Germinal center (tissue), 1 donor: Measurements from ENCODE around the gene GSE1.

Experiments
- DNase-seq: peaks from one replicate; pipeline ENCODE4 v3.0.0; 2012; ENCODE audit warnings: mixed read lengths, low spot score

Gene GSE1

GRCh38 chr16:85619101-85619891, 6.2 kb downstream of the GSE1 start:
- DNase-seq, result no peak

- no peak for DNase-seq
These were observed 7.3 kb downstream of the GSE1 start for GRCh38 chr16:85620374-85620773.

GRCh38 chr16:85621698-85622428, 8.7 kb downstream of the GSE1 start:
- no peak for DNase-seq

DNA sequence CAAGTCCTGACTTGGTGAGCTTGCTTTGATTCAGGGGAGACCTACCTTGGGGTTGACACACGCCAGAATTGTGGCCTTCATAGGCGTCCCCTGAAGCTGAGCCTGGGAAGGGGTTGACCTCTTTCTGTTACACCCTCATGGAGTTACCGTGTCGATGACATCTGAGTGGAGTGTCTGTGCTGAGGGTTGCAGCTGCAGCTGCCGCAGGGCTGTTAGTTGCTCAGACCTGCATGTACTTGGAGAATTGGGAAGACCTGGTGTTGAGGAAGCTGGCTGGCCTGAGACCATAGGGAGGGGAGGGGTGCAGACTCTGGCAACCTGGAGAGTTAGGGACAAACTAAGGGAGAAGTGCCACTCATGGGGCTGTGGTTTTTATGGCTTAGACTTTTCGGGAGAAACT, 9.6 kb downstream of the GSE1 start:
- no peak for DNase-seq

- DNase-seq, result no peak
These were observed 10.1 kb downstream of the GSE1 start for GRCh38 chr16:85623250-85623649.

DNA sequence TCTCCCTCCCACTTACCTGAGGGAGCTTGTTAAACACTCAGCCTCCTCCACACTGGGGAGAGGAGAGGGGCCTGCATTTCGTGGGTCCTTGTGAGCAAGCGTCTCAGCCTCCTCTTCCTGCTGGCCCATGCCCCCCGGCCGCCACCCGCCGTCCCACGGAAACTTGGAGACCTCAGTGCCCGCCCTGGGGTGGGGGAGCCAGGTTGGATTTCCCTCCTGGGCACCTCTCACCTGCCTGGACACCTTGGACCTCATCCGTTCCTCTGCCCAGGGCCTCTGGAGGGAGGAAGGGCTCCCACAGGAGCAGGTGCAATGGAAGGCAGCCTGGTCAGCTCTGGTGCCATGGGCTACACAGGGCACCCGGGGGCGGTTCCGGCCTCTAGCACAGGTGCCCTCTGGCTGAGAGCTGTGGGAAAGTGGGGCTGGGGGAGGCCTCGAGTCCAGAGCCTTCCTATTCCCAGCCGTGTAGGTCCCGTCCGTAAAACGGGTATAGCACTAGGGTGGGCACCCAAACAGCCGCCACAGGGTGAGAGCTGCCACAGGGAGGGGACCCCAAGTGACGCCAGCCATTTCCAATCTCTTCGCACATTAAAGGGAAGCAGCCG, 11.0 kb downstream of the GSE1 start:
- no peak for DNase-seq

DNA sequence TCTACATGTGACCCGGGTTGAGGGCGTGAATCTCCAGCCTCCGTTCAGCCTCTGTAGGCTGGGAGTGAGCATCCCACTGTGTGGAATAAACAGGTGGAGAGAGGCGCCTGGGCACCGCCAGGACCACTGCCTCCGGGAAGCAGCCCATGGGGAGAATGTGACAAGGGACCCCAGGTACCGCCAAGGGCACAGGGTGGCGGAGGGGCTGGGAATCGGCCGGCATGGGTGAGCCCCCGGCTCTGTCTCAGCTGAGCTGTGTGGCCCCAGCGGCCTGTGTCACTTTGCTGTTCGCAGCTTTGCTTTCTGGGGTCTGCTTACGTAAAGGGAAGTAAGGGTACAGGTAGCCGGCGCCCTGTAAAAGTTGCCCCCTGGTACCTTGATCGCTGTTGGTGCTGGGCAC, 11.5 kb downstream of the GSE1 start:
- no peak for DNase-seq

- DNase-seq, result no peak
These were observed 11.9 kb downstream of the GSE1 start for GRCh38 chr16:85625053-85625452.

DNA sequence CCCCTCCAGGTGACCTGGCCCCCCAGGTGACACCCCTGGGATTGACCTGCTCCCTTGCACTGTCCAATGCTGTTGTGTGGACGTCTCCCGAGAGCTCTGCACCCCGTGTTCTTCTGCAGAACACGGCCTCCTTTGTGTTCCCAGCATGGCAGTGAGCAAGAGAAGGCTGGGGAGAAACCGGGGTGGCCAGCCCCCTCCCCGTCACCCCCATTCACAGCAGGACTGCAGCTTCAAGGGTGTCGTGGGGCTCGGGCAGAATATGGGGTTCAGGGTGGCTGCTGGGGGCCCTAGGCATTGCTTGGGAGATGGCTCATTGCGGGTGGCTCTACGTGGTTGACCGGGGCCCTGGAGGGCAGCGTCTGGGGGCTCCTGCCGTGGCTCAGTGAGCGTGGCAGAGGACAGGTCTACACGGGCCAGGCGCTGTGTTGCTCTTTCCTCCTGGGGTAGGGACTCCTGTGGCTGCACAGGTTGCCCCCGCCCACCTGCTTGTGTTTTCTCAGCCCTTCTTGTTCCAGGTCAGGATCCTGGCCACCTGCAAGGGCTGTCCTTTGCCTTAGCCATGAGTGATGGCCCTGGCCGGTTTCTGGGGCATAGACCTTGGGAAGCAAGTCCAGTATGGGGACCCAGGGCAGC, 12.5 kb downstream of the GSE1 start:
- DNase-seq, result no peak

DNA sequence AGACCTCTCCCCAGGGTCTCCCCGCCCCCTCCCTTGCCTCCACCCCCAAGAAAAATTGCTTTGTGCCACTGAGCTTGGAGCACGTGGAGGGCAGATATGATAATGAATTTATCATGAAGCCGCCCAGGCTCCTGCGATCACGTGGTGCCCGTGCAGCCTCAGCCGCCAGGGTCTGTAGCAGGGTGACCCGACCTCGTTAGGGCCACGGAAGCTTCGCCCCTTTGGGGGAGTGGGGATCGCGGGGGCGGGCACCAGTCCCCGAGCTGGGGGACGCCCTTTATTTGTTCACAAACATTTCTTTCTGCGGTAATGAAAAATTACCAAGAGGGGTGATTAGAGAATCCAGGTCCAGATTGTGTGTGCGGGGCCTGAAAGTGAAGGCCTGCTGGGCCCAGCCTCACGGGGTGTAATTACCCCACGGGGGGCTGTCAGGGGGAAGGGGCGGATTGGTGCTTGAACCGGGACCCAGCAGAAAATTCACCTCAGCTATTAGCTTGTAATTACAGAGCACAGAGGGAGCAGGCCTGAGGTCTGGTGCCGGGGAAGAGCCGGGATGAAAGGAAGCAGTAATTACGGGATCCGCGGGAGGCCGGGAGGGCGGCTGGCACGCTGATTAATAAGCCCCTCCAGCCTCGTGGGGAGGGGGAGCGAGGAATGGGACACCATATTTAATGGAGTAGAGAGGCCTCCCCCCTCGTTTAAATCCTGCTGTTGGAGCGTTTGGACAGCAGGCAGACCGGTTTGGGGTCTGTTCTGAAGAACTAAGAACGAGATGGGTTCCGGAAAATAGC, 13.3 kb downstream of the GSE1 start:
- DNase-seq, result no peak

- DNase-seq, result no peak
These were observed 14.0 kb downstream of the GSE1 start for GRCh38 chr16:85627089-85627488.

DNA sequence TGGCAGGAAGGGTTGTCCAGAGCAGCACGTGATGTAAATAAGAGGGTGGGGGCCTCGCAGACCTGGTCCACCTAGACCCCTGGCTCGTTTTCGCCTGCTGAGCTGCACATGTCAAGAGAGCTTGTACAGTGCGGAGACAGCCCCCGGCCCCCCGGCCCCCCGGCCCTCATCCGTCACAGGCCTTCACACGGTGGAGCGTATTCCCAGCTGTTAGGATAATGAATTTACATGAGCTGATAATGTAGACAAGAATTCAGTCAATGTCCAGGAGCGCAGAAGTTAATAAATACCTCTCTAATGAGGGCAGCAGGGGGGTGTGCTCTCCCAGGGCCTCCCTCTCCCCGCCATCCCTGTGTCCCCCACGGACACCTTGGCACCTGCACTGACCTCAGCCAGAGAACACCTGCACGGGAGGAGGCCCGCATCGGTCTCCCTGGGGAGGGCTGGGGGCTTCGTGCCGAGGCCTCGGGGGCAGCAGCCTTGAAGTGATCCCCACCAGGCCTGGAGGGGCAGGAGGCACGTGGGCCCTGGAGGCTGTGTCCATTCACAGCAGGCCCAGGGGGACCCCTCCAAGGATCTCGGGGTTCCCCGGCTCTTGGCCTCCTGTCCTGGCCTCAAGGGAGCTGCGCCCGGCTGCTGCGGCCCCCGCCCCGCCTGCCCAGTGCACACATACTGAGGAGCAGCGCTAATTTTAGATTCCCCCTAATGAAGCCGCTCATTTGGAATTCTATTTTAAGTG, 14.6 kb downstream of the GSE1 start:
- DNase-seq, result no peak

DNA sequence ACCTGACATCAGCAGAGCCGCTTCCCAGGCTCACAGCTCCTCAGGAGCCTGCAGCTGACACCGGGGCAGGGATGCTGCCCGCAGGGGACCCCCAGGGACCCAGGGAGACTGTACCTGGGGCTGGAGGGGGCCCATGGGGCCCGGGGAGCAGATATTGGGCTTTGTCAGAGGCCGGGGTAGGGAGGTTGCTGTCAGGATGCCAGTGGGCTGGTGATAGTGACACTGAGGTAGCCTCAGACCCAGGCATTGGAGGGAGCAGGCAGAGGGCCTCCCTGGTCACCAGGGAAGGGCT, 15.1 kb downstream of the GSE1 start:
- no peak for DNase-seq

- no peak for DNase-seq
These were observed 15.5 kb downstream of the GSE1 start for GRCh38 chr16:85628645-85629044.

GRCh38 chr16:85629326-85629725, 16.2 kb downstream of the GSE1 start:
- no peak for DNase-seq

DNA sequence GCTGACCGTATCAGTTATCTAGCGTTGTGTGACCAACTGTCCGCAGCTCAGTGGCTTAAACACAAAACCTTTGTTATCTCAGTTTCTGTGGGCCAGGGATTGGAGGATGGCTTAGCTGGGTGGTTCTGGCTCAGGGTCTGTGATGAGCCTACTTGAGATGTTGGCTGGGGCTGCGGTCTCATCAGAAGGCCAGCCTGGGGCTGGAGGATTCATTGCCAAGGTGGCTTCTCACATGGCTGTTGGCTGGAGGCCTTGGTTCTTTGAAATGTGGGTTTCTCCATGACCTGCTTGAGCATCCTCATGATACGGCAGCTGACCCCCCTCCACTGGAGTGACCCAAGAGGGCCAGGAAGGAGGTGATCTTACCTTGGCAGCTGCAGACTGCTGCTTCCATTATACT, 16.7 kb downstream of the GSE1 start:
- DNase-seq, result no peak

DNA sequence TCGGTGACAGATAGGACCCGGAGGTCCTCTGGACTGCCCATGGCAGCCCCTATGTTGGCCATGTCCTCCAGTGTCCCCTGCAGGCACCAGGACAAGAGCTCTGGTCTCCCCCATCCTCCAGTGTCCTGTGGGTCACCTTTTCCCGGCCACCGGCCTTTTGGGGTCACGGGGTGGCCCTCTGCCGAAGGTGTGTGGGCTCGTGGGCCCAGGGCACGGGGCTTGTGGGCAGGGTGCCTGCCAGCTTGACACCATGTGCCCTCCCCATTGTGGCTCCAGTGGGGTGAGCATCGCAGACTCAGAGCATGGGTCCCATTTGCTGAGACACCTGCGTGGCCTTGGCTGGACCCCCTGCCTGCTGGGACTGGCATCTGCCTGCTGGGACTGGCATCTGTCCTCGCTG, 18.1 kb downstream of the GSE1 start:
- DNase-seq, result no peak

- no peak for DNase-seq
These were observed 18.8 kb downstream of the GSE1 start for GRCh38 chr16:85631802-85632393.

GRCh38 chr16:85632709-85633437, 19.8 kb downstream of the GSE1 start:
- DNase-seq, result no peak

DNA sequence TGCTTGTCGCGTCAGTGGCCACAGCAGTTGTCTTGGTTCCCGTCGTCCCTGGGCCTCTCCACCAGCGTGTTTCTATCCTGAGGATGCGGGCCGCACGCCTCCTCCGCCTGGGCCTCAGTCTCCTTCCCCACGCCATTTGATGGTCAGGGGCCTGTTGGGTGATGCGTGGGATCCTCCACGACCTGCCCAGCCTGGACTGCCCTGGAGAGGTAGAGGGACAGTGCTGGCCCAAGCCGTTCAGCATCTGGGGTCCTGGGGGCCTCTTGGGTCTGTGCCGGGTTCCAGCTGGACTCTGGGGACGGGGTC, 20.3 kb downstream of the GSE1 start:
- no peak for DNase-seq

DNA sequence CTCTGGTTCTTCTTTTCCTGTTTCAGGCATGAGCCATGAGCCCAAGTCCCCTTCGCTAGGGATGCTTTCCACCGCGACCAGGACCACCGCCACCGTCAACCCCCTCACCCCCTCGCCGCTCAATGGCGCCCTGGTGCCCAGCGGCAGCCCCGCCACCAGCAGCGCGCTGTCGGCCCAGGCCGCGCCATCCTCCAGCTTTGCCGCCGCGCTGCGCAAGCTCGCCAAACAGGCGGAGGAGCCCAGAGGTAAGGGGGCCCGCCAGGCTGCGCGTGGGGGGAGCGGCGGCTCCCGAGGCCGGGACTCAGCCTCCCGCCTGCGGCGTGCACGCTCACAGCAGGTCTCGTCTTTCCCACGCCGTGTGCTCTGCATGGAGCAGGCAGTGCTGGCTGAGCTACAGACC, 20.8 kb downstream of the GSE1 start:
- no peak for DNase-seq
